B cell (primary cell): ENCODE data around the gene MATR3.

Source experiments
- EZH2 ChIP-seq: IDR thresholded peaks from 2 replicates; pipeline ENCODE4 v1.6.1; 2012; ENCODE audit warnings: borderline replicate concordance, low read depth, mild to moderate bottlenecking, moderate library complexity, low read length; ENCODE audit not compliant: insufficient read depth, poor library complexity, severe bottlenecking
- TF ChIP-seq, protein P1 (sequence below): fragments of 200-600 bp; IDR thresholded peaks from one replicate; pipeline ENCODE4 v1.8.0; 2022; ENCODE audit warnings: antibody characterized with exemption, mild to moderate bottlenecking

- TF ChIP-seq, protein P1, sequence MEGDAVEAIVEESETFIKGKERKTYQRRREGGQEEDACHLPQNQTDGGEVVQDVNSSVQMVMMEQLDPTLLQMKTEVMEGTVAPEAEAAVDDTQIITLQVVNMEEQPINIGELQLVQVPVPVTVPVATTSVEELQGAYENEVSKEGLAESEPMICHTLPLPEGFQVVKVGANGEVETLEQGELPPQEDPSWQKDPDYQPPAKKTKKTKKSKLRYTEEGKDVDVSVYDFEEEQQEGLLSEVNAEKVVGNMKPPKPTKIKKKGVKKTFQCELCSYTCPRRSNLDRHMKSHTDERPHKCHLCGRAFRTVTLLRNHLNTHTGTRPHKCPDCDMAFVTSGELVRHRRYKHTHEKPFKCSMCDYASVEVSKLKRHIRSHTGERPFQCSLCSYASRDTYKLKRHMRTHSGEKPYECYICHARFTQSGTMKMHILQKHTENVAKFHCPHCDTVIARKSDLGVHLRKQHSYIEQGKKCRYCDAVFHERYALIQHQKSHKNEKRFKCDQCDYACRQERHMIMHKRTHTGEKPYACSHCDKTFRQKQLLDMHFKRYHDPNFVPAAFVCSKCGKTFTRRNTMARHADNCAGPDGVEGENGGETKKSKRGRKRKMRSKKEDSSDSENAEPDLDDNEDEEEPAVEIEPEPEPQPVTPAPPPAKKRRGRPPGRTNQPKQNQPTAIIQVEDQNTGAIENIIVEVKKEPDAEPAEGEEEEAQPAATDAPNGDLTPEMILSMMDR = no peak
- TF ChIP-seq EZH2 = no peak
Observed at GRCh38 chr5:139379626-139380449, 86.3 kb downstream of the MATR3 start.
